GM12878 (cell line): ENCODE measurements around the gene CTXND2.

Source experiments
- NBN ChIP-seq: fragments of 450-650 bp; IDR thresholded peaks from 2 replicates; pipeline ENCODE4 v1.6.1; 2016
- RCOR1 ChIP-seq: conservative IDR thresholded peaks from 2 replicates; pipeline ENCODE4 v1.6.1; 2012; ENCODE audit warnings: low read depth, low read length, improper control_type of control experiment
- SUZ12 ChIP-seq: fragments of 200-600 bp; sonication (generic); IDR thresholded peaks from one replicate; pipeline ENCODE4 v1.6.1; 2018; ENCODE audit warnings: antibody characterized with exemption, mild to moderate bottlenecking; ENCODE audit not compliant: unreplicated experiment

DNA sequence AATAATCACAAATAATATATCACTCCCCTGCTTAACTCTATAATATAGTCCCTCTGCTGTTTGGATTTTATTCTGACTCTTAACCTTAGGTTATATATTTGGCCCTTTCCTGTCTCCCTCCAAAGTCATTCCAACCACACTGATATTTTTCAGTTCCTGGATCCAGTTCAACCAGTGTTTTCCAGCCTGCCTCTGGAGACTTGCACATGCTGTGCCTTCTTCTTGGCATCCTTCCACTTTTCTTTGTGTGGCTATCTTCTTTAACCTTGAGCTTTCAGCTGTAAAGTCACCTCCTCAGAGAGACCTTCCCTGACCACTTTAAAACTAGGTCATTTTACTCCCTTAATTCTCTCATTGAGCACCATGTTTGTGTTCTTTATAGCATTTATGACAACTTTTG lies 68.3 kb downstream of the CTXND2 start:
- no peak for TF ChIP-seq NBN
- no peak for TF ChIP-seq RCOR1
- TF ChIP-seq SUZ12 = no peak
